NCI-H2196 (cell line): ENCODE data around the gene IPO8.
"Not testable (repeated sequence)": the region's sequence is repeated elsewhere in the genome, so short reads cannot be mapped to it uniquely, and the experiment has no call there.

ENCODE experiments used
- DNase-seq: peaks from one replicate; lab custom pipeline; 2025; ENCODE audit not compliant: unreplicated experiment; lab: John Stamatoyannopoulos, UW

Gene IPO8

GRCh38 chr12:30610718-30611117 lies 85.0 kb downstream of the IPO8 start:
- DNase-seq, result no peak

- DNase-seq, result not testable (repeated sequence)
Observed at GRCh38 chr12:30609819-30610218, 85.8 kb downstream of the IPO8 start.

DNA sequence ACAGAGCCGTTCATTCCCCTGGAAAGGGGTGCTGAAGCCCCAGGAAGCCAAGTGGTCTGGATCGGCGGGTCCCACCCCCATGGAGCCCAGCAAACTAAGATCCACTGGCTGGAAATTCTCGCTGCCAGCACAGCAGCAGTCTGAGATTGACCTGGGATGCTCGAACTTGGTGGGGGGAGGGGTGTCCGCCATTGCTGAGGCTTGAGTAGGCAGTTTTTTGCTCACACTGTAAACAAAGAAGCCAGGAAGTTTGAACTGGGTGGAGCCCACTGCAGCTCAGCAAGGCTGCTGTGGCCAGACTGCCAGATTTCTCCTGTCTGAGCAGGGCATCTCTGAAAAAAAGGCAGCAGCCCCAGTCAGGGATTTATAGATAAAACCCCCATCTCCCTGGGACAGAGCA lies 91.4 kb downstream of the IPO8 start:
- not testable (repeated sequence) for DNase-seq

- no peak for DNase-seq
Observed at GRCh38 chr12:30603129-30603528, 92.5 kb downstream of the IPO8 start.

- no peak for DNase-seq
Observed at GRCh38 chr12:30602678-30603077, 93.0 kb downstream of the IPO8 start.

DNA sequence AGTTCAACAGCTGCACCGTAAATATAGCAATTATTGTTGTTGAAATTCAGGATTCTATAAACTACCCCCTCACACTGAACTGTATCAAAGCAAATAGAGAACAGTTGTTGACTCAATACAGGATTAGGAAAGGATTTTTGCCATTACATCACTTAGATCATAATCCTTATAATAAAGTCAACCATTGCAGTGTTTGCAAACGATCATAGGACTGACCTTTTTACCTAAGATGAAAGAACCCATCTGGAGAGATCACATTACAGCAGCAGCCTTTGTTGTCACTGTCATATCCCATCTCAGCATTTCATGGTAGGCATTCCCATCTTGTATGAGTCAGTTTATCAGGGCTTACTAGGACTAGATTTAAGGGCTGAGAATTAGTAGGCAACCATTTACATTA lies 96.1 kb downstream of the IPO8 start:
- DNase-seq, result peak; percentile 61

- no peak for DNase-seq
Observed at GRCh38 chr12:30598889-30599288, 96.8 kb downstream of the IPO8 start.

DNA sequence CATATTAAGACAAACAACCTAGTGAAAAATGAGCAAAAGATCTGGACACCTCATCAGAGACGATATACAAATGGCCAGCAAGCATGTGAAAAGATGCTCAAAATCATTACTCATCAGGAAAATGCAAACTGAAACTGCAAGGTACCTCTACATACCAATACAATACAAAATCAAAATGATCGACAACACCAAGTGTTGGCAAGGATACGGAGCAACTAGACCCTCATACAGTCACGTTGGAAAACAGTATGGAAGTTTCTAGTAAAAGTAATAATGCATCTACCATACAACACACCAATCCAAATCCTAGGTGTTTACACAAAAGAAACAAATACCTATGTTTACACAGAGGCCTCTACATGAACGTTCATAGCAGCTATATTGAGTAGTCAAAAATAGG lies 99.9 kb downstream of the IPO8 start:
- DNase-seq, result no peak

DNA sequence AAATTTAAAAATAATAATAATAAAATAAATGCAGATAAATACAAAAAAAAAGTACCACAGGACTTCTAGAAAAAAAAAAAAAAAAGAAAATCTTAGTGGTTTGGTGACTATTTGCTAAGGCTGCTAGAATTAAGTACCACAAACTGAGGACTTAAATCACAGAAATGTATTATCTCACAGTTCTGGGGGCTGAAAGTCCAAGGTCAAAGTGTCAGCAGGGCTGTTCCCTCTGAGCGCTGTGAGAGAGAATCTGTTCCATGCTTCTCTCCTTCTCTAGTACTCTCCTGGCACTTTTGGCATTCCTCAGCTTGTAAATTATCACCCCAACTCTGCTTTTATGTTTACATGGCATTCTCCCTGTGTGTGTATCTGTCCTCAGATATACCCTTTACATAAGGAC lies 101.2 kb downstream of the IPO8 start:
- no peak for DNase-seq

DNA sequence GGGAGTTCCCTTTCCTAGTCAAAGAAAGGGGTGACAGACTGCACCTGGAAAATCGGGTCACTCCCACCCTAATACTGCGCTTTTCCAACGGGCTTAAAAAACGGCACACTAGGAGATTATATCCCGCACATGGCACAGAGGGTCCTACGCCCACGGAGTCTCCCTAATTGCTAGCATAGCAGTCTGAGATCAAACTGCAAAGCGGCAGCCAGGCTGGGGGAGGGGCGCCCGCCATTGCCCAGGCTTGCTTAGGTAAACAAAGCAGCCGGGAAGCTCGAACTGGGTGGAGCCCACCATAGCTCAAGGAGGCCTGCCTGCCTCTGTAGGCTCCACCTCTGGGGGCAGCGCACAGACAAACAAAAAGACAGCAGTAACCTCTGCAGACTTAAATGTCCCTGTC lies 107.1 kb downstream of the IPO8 start:
- DNase-seq, result not testable (repeated sequence)

DNA sequence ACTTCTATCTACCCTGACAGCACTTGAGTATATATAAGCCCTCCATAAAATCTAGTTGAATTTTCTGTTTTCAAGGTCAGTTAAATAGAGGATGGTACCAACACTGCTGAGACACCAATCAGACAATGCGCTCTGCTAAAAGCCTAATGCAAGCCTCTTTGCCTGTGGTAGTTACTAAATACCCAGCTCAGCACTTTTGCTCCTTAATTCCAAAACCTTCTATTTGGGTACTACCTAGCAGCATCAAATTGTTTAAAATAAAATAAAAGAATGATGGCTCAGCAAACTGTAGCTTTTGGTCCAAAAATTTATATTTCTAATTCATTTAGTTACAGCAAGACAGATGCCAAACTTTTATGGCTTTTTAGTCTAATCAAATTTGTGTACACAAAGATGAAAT lies 107.9 kb downstream of the IPO8 start:
- DNase-seq, result no peak

GRCh38 chr12:30585877-30586276 lies 109.8 kb downstream of the IPO8 start:
- no peak for DNase-seq

DNA sequence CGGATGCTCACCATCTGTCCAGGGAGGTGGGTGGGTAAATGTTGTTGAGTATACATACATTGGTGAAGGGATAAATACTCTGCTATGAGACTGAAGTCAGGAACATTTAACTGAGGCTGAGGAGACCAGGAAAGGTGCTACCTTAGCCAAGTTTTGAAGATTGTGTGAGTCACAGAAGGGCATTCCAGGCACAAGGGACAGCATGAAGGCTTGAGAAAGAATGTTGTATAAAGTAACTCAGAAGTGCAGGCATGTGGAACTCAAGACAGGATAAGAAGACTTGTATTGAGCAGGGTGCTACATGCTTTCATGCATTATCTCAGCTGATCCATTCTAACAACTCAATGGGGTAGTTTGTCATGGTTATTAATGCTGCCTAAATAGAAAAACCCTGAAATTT lies 112.7 kb downstream of the IPO8 start:
- no peak for DNase-seq

DNA sequence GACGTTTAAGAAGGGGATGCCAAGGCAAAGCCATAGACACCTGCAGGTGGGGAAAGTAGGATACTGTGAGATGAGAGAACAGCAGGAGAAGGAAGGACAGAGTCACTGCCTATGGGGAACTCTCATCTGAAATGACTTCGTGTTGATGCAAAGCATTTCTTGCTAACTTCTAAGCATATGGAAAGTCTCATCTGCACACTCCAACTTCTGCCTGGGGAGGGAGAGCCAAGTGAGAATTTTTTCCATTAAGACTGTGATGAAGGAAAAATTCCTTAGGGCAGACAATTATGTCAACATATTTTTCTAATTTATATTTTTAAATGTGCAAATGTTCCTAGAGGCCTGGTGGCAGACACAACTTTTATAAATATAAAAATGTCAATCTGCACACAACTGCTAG lies 115.3 kb downstream of the IPO8 start:
- no peak for DNase-seq
